HuH-7 (cell line): ENCODE data around the gene TMEM63A.
"Not testable (repeated sequence)": the region's sequence is repeated elsewhere in the genome, so short reads cannot be mapped to it uniquely, and the experiment has no call there.

ENCODE experiments used
- DNase-seq: peaks from one replicate; pipeline ENCODE4 v3.0.0; 2011; ENCODE audit warnings: low spot score

The TMEM63A gene

DNA sequence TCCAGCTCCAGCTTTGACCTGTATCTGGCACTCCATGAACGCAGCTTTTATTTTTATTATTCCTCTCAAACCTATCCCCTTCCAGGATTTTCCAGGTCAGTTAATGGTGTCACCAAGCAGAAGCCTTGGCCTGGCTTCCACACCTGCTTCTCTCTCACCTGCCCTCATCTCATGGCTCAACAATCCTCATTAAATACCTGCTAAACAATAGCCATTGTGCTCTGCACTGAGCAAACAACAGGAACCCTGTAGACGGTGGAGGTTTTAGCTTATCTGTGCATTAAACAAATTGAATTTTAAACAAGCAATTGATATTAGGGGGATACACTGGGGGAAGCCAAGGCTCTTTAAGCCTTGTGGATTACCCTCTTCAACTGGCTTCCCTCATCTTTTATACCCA, 26.6 kb upstream of the TMEM63A start:
- DNase-seq = no peak

DNA sequence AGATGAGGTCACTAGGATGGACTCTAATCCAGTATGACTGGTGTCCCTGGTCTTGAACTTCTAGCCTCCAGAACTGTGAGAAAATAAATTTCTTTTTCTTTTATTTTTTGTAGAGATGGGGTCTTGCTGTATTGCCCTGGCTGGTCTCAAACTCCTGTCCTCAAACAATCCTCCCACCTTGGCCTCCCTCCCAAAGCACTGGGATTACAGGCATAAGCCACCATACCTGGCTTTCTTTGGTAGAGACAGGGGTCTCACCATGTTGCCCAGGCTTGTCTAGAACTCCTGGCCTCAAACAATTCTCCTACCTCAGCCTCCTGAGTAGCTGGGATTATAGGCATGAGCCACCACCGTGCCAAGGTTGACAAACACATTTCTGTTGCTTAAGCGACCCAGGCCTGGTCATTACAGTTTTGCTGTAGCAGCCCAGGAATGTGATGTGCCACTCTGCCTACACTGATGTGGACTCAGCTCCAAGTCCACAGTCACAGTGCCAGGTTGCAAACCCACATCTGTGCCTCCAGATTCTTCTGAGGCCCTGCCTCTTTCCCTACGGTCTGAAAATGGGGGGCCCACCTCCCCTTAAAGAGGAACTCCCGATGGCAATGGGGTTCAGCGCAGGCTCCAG, 25.9 kb upstream of the TMEM63A start:
- no peak for DNase-seq

GRCh38 chr1:225907341-225907740, 25.2 kb upstream of the TMEM63A start:
- no peak for DNase-seq

- DNase-seq = no peak
Measured at GRCh38 chr1:225906467-225906866, 24.3 kb upstream of the TMEM63A start.

DNA sequence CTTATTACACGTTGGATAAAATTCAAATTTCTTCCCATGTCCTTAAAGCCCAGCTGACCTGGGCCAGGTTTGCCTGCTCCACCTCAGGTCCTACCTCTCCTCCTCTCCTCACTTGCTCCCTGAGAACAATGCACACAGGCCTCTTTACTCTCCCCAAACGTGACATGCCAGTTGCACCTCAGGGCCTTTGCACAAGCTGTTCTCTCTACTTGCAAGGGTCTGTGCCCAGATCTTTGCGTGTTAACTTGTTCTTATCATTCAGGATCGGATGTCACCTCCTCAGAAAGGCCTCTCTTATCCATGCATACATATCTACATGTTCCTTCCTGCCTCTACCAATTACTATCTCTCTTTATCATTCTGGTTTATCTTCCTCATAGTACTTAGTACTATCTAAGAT, 21.4 kb upstream of the TMEM63A start:
- no peak for DNase-seq

GRCh38 chr1:225899044-225899925, 17.1 kb upstream of the TMEM63A start:
- no peak for DNase-seq

DNA sequence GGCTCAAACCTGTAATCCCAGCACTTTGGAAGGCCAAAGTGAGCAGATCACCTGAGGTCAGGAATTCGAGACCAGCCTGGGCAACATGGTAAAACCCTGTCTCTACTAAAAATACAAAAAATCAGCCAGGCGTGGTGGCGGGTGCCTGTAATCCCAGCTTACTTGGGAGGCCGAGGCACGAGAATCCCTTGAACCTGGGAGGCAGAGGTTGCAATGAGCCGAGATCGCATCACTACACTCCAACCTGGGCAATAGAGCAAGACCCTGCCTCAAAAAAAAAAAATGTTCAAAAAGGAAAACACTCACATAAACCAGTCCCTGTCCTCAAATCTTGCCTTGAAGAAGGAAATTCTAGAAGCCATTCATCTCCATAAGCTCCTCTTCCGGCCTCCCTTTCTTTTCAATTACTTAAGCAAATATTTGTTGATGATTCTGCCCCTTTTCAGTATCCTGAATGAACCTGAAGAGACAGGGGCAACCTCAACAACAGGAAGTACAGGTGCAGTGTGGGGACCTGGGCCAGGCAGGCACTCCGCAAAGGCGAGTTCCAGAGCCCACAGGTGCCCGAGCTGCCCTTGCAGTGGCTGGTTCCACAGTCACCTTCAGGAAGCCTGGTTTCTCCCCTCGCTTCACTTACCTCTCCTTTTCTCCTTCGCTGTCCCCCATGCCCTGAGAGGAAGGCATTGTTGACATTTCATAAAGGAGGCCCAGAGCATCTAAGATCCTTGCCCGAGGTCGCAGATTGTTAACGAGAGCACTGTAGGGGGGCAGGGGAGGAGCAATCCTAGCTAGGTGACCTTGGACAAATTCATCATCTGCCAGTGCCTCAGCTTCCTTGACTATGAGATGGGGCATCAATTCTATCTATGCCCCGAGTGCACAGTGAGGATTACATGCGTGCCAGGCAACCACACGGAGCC, 15.7 kb upstream of the TMEM63A start:
- DNase-seq = no peak

DNA sequence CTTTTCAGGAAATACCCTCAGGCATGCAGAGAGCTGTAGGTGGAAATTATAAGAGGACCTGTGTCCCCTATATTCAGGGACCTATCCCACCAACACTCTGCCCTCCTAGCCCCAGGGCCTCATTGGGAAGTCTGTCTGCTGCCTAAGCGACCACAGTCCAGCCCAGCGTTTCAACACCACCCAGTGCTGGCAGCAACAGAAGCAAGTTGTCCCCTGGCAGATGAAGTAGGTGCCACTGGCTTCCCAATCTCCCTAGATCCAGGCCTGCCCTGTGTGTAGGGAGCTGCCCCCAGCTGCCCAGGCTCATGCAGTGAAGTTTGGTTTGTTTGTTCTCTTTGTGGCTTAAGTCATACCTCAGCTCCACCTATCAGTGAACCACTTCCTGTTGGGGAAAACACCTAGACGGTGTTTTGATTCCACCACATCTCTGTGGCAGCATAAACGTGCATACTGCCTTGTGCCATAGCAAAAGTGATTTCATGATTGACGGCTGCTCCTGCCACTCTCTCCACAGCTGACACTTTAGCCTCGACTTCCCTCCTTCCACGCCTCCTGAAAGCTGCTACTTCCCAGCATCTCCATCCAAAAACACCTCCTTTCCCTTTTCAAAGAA, 14.9 kb upstream of the TMEM63A start:
- peak; percentile 84 for DNase-seq

- no peak for DNase-seq
Measured at GRCh38 chr1:225896494-225896893, 14.3 kb upstream of the TMEM63A start.

GRCh38 chr1:225892307-225892706, 10.1 kb upstream of the TMEM63A start:
- DNase-seq = no peak

GRCh38 chr1:225891229-225891972, 9.2 kb upstream of the TMEM63A start:
- peak; percentile 78 for DNase-seq

- no peak for DNase-seq
Measured at GRCh38 chr1:225890346-225891228, 8.4 kb upstream of the TMEM63A start.

GRCh38 chr1:225889743-225890142, 7.6 kb upstream of the TMEM63A start:
- no peak for DNase-seq

GRCh38 chr1:225888898-225889601, 6.9 kb upstream of the TMEM63A start, which contains the start of gene LEFTY1:
Gene LEFTY1 (minus strand): TSS chr1:225889146. CDS start chr1:225889066, 80 bp downstream.
- no peak for DNase-seq

DNA sequence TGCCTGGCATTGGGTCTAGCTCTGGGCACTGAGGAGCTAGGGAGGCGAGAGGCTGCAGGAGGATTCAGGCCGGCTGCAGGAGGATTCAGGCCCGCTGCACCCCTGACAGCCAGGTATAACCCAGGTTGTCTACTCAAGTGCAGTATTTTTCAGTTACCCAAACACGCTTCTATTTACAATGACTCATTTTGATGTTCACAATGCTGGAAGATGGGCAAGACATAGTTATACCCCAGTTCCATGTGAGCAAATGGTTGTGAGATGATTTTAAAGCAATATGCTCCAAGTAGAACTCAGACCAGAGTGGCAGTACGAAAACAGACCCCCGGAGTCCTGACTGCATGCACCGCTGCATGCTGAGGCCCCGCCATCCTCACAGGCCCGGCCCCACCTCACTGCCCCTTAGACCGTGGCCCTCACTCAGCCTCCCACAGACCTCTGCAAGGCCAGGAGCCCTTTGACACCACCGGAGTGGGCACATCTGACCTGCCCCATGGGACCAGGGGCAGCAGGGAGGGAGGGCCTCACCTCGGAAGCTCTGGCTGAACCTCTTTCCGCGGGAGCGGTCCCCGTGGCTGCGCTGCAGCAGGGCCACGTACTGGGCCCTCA, 6.2 kb upstream of the TMEM63A start:
- DNase-seq = no peak

- not testable (repeated sequence) for DNase-seq
Measured at GRCh38 chr1:225887554-225888288, 5.5 kb upstream of the TMEM63A start.

DNA sequence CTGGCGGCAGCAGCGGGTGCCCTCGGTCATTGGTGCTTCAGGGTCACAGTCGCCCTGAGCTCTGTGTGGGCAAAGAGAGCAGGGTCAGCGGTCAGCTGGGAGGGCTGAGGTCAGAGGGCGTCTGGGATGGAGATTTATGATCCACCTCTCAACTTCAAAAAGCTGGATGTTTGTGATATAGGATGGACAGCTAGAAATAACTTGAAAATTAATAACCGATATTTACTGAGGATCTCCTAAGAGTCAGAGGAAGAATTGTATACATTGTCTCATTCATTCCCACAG, 4.8 kb upstream of the TMEM63A start:
- DNase-seq = no peak

GRCh38 chr1:225886159-225887029, 4.2 kb upstream of the TMEM63A start:
- DNase-seq = peak; percentile 71
